Measurements from ENCODE around the gene IFITM2.

DNA sequence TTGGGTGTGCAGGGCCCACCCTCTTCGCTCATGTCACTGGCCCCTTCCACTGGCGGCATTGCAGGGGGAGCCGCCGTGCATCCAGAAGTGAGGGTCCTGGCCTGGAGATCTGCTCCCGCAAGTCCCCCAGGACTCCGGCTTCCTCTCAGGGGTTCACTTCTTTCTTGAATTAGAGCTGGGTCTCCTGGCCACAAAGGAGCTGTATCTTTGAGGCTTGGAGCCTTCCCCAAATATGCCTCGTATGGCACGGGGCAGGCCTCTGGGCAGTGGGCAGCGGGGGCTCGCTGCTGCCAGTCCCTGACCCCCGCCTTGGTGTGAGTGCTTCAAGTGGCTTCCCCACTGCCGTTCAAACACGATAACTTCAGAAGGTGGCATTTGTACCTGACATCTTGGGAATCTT, 20.4 kb downstream of the IFITM2 start:
- TF ChIP-seq, protein P1, sequence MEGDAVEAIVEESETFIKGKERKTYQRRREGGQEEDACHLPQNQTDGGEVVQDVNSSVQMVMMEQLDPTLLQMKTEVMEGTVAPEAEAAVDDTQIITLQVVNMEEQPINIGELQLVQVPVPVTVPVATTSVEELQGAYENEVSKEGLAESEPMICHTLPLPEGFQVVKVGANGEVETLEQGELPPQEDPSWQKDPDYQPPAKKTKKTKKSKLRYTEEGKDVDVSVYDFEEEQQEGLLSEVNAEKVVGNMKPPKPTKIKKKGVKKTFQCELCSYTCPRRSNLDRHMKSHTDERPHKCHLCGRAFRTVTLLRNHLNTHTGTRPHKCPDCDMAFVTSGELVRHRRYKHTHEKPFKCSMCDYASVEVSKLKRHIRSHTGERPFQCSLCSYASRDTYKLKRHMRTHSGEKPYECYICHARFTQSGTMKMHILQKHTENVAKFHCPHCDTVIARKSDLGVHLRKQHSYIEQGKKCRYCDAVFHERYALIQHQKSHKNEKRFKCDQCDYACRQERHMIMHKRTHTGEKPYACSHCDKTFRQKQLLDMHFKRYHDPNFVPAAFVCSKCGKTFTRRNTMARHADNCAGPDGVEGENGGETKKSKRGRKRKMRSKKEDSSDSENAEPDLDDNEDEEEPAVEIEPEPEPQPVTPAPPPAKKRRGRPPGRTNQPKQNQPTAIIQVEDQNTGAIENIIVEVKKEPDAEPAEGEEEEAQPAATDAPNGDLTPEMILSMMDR (IDR thresholded peaks at IDR 0.05), result no peak
- no peak for TF ChIP-seq POLR2A (IDR thresholded peaks at IDR 0.05)
- no peak for TF ChIP-seq EP300 (IDR thresholded peaks at IDR 0.05)

Measured in stomach (tissue), 4 donors.